ENCODE results near the gene ANKRD24.
A peak's percentile ranks its signal among the peaks of the same experiment; 100 is the strongest.

Gene ANKRD24

GRCh38 chr19:4183967-4184717 is 1.7 kb downstream of the ANKRD24 start (continued):
- TF ChIP-seq HIC1 (tag by site-specific recombination; IDR thresholded peaks at IDR 0.05) = peak; percentile 72
- no peak for TF ChIP-seq ZNF26 (tag by site-specific recombination; IDR thresholded peaks at IDR 0.05)
- TF ChIP-seq ZNF138 (tag by site-specific recombination; IDR thresholded peaks at IDR 0.05; ENCODE audit: borderline replicate concordance) = no peak
- peak; percentile 54; the same call in 1 of the 2 replicates for TF ChIP-seq SP7 (tag by site-specific recombination; IDR thresholded peaks at IDR 0.05)
- 0 out of 2 replicates have a peak, but pooled peaks have one; percentile 10 for TF ChIP-seq ZNF341 (tag by site-specific recombination; IDR thresholded peaks at IDR 0.05; ENCODE audit: low read depth)
- TF ChIP-seq ZXDB (tag by site-specific recombination; IDR thresholded peaks at IDR 0.05) = no peak
- TF ChIP-seq ZBTB26 (tag by site-specific recombination; optimal IDR thresholded peaks at IDR 0.05) = peak; percentile 13
- TF ChIP-seq ZNF114 (tag by site-specific recombination; IDR thresholded peaks at IDR 0.05) = no peak
- TF ChIP-seq ZNF274 (IDR thresholded peaks at IDR 0.05; ENCODE audit: low read length) = no peak
- no peak for TF ChIP-seq ZNF274 (tag by site-specific recombination; IDR thresholded peaks at IDR 0.05; ENCODE audit: borderline replicate concordance)
- no peak for TF ChIP-seq ZNF658 (tag by site-specific recombination; IDR thresholded peaks at IDR 0.05)
- 0 out of 2 replicates have a peak, but pooled peaks have one; percentile 34 for TF ChIP-seq SP3 (tag by site-specific recombination; IDR thresholded peaks at IDR 0.05)
- TF ChIP-seq, protein P1, sequence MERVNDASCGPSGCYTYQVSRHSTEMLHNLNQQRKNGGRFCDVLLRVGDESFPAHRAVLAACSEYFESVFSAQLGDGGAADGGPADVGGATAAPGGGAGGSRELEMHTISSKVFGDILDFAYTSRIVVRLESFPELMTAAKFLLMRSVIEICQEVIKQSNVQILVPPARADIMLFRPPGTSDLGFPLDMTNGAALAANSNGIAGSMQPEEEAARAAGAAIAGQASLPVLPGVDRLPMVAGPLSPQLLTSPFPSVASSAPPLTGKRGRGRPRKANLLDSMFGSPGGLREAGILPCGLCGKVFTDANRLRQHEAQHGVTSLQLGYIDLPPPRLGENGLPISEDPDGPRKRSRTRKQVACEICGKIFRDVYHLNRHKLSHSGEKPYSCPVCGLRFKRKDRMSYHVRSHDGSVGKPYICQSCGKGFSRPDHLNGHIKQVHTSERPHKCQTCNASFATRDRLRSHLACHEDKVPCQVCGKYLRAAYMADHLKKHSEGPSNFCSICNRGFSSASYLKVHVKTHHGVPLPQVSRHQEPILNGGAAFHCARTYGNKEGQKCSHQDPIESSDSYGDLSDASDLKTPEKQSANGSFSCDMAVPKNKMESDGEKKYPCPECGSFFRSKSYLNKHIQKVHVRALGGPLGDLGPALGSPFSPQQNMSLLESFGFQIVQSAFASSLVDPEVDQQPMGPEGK (tag by site-specific recombination; IDR thresholded peaks at IDR 0.05) = peak; percentile 63
- TF ChIP-seq WT1 (tag by site-specific recombination; IDR thresholded peaks at IDR 0.05) = peak; percentile 66; the same call in 1 of the 2 replicates
- TF ChIP-seq ZNF398 (tag by site-specific recombination; IDR thresholded peaks at IDR 0.05) = peak; percentile 12; the same call in 1 of the 2 replicates
- peak; percentile 54 for TF ChIP-seq ZFHX2 (tag by site-specific recombination; conservative IDR thresholded peaks at IDR 0.05)
- TF ChIP-seq ZBTB20 (tag by site-specific recombination; IDR thresholded peaks at IDR 0.05) = no peak
- TF ChIP-seq ZNF132 (tag by site-specific recombination; IDR thresholded peaks at IDR 0.05; ENCODE audit: borderline replicate concordance) = no peak
- TF ChIP-seq IKZF3 (tag by site-specific recombination; IDR thresholded peaks at IDR 0.05) = peak; percentile 71
- no peak for TF ChIP-seq ZNF548 (tag by site-specific recombination; IDR thresholded peaks at IDR 0.05)
- no peak; the same call in 1 of the 2 replicates for TF ChIP-seq ZNF2 (tag by site-specific recombination; IDR thresholded peaks at IDR 0.05)
- TF ChIP-seq, protein P2, sequence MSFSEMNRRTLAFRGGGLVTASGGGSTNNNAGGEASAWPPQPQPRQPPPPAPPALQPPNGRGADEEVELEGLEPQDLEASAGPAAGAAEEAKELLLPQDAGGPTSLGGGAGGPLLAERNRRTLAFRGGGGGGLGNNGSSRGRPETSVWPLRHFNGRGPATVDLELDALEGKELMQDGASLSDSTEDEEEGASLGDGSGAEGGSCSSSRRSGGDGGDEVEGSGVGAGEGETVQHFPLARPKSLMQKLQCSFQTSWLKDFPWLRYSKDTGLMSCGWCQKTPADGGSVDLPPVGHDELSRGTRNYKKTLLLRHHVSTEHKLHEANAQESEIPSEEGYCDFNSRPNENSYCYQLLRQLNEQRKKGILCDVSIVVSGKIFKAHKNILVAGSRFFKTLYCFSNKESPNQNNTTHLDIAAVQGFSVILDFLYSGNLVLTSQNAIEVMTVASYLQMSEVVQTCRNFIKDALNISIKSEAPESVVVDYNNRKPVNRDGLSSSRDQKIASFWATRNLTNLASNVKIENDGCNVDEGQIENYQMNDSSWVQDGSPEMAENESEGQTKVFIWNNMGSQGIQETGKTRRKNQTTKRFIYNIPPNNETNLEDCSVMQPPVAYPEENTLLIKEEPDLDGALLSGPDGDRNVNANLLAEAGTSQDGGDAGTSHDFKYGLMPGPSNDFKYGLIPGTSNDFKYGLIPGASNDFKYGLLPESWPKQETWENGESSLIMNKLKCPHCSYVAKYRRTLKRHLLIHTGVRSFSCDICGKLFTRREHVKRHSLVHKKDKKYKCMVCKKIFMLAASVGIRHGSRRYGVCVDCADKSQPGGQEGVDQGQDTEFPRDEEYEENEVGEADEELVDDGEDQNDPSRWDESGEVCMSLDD (tag by site-specific recombination; IDR thresholded peaks at IDR 0.05) = peak; percentile 10; the same call in 1 of the 2 replicates
- peak; percentile 45; the same call in 1 of the 2 replicates for TF ChIP-seq EGR2 (tag by site-specific recombination; IDR thresholded peaks at IDR 0.05; ENCODE audit: low read depth)
- TF ChIP-seq ZBTB8A (tag by site-specific recombination; IDR thresholded peaks at IDR 0.05) = peak; percentile 31; the same call in 1 of the 2 replicates
- no peak for TF ChIP-seq HOXD13 (CRISPR knock-in tag; IDR thresholded peaks at IDR 0.05; ENCODE audit: borderline replicate concordance)
- no peak for TF ChIP-seq HOXC10 (CRISPR knock-in tag; IDR thresholded peaks at IDR 0.05)
- TF ChIP-seq GLIS1 (tag by site-specific recombination; IDR thresholded peaks at IDR 0.05) = peak; percentile 90
- TF ChIP-seq KLF16 (tag by site-specific recombination; IDR thresholded peaks at IDR 0.05) = peak; percentile 39; the same call in 1 of the 2 replicates
